RPMI8226 (cell line): ENCODE results near the gene DLAT.
"Not testable (repeated sequence)": the region's sequence is repeated elsewhere in the genome, so short reads cannot be mapped to it uniquely, and the experiment has no call there.

Experiments used
- DNase-seq: peaks from one replicate; pipeline ENCODE4 v3.0.0-alpha.2; 2015

Gene DLAT

GRCh38 chr11:112050721-112051120 is 25.5 kb downstream of the DLAT start:
- no peak for DNase-seq

DNA sequence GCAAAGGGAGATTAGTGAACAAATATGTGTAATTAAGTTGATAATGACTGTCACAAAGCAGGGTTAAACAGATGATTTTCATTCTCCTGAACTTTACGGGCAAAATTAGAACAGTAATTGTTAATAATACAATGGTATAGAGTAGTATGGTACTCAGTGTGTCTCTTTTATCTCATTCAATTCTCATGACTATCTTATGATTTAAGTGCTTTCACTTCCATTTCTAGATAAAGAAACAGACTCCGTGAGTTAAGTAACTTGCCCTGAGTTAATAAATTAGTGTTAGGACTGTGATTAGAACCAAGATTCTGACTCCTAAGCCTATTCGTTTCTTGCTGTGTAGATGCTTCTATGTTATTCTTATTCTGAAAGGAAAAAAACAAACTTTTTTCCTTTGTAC is 26.6 kb downstream of the DLAT start:
- no peak for DNase-seq

- DNase-seq: no peak
These were observed 32.0 kb downstream of the DLAT start for GRCh38 chr11:112057170-112057569.

- no peak for DNase-seq
These were observed 32.9 kb downstream of the DLAT start for GRCh38 chr11:112058103-112058502.

DNA sequence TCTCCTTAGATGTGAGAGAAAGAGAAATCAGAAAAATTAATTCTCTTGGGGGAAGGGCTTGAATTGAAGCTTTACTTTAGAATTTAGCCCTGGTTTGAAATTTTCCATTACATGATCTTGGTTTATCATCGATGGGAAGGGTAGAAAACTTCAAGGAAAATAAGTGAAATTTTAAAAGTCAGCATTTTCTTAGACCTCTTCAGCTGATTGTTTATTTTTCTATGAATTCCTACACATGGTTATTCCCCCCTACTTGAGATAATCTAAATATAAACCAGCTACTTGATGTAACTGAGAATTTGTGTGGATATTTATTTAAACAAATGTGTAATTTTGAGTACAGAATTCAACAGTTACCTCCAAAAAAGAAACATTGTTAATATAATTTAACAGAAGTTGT is 37.7 kb downstream of the DLAT start:
- no peak for DNase-seq

- DNase-seq: peak; percentile 93
These were observed 49.0 kb downstream of the DLAT start, which contains the start of the genes NKAPD1 and PIH1D2 for GRCh38 chr11:112073941-112074811. Gene NKAPD1, plus strand, starts transcription at chr11:112074299. Its CDS starts 1,276 bp downstream, at chr11:112075575. Gene PIH1D2, minus strand, starts transcription at chr11:112074017. Its CDS starts 843 bp downstream, at chr11:112073174.

DNA sequence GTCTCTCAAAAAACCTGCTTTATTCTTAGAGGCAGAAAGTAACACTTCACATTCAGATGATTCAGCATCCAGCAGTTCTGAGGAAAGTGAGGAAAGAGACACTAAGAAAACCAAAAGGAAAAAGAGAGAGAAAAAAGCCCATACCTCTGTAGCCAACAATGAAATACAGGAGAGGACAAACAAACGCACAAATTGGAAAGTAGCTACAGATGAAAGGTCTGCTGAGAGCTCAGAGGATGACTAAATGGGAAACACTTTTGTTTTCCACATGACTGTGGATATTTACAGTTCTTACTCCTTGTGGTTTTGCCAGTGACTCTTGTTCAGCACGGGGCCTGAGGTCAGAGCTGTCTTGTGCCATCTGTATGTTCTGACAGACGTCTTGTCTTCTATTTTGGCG is 57.5 kb downstream of the DLAT start:
- DNase-seq: no peak

- DNase-seq: peak; percentile 65
These were observed 60.7 kb downstream of the DLAT start for GRCh38 chr11:112085822-112086421.

GRCh38 chr11:112086422-112087191 is 61.4 kb downstream of the DLAT start, which contains the start of the genes SDHD and TIMM8B:
Gene SDHD, plus strand, starts transcription at chr11:112086873. Its CDS starts 35 bp downstream, at chr11:112086908.
Gene TIMM8B, minus strand, starts transcription at chr11:112086756. Its CDS starts 33 bp downstream, at chr11:112086723.
- DNase-seq: peak; percentile 99

GRCh38 chr11:112087212-112087611 is 62.0 kb downstream of the DLAT start:
- no peak for DNase-seq

- not testable (repeated sequence) for DNase-seq
These were observed 70.1 kb downstream of the DLAT start for GRCh38 chr11:112095302-112095701.

DNA sequence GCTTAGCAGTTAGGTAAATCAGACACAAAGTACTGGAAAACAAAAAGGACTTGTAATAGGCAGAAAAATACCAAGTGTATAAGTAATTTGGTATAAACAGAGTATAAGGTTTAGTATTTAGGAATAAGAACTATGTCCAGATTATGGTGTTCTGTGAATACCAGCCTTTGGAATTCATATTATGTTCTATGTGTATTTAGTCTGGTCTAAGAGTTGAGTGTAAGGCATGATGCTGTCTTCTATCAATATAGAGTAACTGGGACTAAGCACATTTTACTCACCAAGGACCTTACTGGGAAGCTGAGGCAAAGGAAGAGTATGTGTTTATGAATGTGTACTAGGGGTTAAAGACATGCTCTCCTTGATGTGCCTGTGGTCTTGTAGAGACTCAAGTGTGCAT is 71.0 kb downstream of the DLAT start:
- no peak for DNase-seq

- DNase-seq: no peak
These were observed 72.7 kb downstream of the DLAT start for GRCh38 chr11:112097734-112098528.

GRCh38 chr11:112100462-112100861 is 75.3 kb downstream of the DLAT start:
- DNase-seq: peak; percentile 19

DNA sequence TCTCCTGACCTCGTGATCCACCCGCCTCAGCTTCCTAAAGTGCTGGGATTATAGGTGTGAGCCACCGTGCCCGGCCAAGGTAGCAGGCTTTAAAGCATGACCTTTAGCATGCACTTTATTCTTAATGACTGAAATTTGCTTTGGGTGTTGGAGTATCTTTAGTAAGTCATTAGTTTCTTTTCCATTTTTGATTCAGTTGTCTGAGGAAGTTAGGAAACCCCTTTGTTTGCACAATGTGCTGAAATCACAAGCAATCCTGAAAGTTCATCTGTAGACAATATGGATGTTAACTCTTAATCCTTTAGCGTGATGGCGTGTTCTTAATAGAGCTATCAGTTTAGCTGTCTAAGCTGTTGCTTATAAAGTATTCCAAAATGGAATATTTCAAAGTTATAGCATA is 78.2 kb downstream of the DLAT start:
- DNase-seq: no peak

DNA sequence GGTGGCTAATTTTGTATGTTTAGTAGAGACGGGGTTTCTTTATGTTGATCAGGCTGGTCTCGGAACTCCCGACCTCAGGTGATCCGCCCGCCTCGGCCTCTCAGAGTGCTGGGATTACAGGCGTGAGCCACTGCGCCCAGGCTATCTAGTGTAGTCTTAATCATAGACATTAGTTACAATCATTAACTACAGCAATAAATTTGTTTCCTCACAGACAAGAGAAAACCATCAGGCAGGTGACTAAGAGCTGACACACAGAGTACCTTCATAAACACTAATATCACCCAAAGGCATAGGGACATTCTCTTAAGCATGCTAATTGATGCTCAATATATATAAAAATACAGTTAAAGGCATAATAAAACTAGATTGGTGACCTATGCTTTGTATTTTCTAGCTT is 80.9 kb downstream of the DLAT start:
- DNase-seq: no peak
